Adrenal gland (tissue), 12 donors: ENCODE measurements around the gene PTK6. TPM values are rescaled to one million over a fixed set of nuclear protein-coding genes. Genes with fewer than 3 reads are reported as not detected.

Experiments
- DNase-seq, 7 donors: peaks; one replicate each; pipeline ENCODE4 v3.0.0-alpha.2; 2019 to 2020
- H3K27ac ChIP-seq, 5 donors: fragments of 200-600 bp; sonication (generic) in 4 of 5; 1 replicate in 3 of 5; 2 replicates in 2 of 5; pipeline versions ENCODE4 v1.5.1 to v1.8.0; 2016 to 2020; ENCODE audit warnings: mild to moderate bottlenecking in 1 of 5
- H3K27me3 ChIP-seq: fragments of 200-600 bp; 2 replicates; pipeline ENCODE4 v1.8.0; 2021
- H3K36me3 ChIP-seq, 2 donors: fragments of 200-600 bp; replicated peaks in 1 of 2; 1 replicate in 1 of 2; 2 replicates in 1 of 2; pipeline versions ENCODE4 v1.5.1 to v1.8.0; 2018 to 2022
- H3K4me1 ChIP-seq, 2 donors: fragments of 200-600 bp; replicated peaks in 1 of 2; 1 replicate in 1 of 2; 2 replicates in 1 of 2; pipeline versions ENCODE4 v1.5.1 to v1.8.0; 2018 to 2021
- H3K4me3 ChIP-seq, 4 donors: fragments of 200-600 bp; sonication (generic) in 3 of 4; one replicate each; pipeline ENCODE4 v1.5.1; 2016 to 2018
- H3K9me3 ChIP-seq, 3 donors: fragments of 200-600 bp; sonication (generic) in 1 of 3; replicated peaks in 1 of 3; 1 replicate in 2 of 3; 2 replicates in 1 of 3; pipeline versions ENCODE4 v1.5.1 to v1.8.0; 2016 to 2021
- CTCF ChIP-seq, 6 experiments: fragments of 450-650 bp in 4 of 6; fragments of 200-600 bp in 2 of 6; sonication (generic) in 1 of 6; IDR thresholded peaks; 1 replicate in 5 of 6; 2 replicates in 1 of 6; pipeline versions ENCODE4 v1.5.1 to v1.8.0; 2016 to 2021; ENCODE audit warnings: antibody characterized with exemption in 6 of 6, mild to moderate bottlenecking in 2 of 6, moderate library complexity in 1 of 6
- POLR2A ChIP-seq, 2 donors: fragments of 450-650 bp; IDR thresholded peaks; one replicate each; pipeline ENCODE4 v1.6.1; 2017; ENCODE audit warnings: antibody characterized with exemption in 2 of 2, mild to moderate bottlenecking in 2 of 2, moderate library complexity in 1 of 2
- WGBS, 4 donors: extraction: QIAGEN DNeasy Blood & Tissue Kit in 2 of 4; methylation state at CpG; one replicate each; pipeline versions ENCODE4 v1.1.5 to v1.1.7; 2013 to 2017; 5-methylcytosine and 5-hydroxymethylcytosine counted together
- intact Hi-C, 2 donors: fragments of 100-400 bp; cut with DNase I; formaldehyde crosslinking; loops; one replicate each; pipeline versions ENCODE4 v1.14.1 to v1.15.0; 2022 to 2023
- polyA plus RNA-seq, 3 donors: library from polyadenylated mRNA; stranded (reverse); fragments of 200-250 nt in 2 of 3; fragments of 350-450 nt in 1 of 3; fragmentation: Illumina TruSeq in 1 of 3; extraction: RNeasy Lipid Tissue Mini Kit (QIAGEN cat#74804) in 1 of 3; gene quantifications; one replicate each; pipeline ENCODE4 v1.2.3, GENCODE V29; 2013 to 2014
- total RNA-seq, 9 donors: library from RNA; depleted of rRNA in 4 of 9; stranded (reverse); fragments of >200 nt in 4 of 9; fragments of 120-200 nt in 1 of 9; fragmentation: NEBNext Ultra II Directional in 1 of 9; extraction: Animal tissue kit (Norgen Biotek cat#: 25700) in 1 of 9; gene quantifications; one replicate each; pipeline versions ENCODE4 v1.1.0 to v1.2.4, GENCODE V29; 2013 to 2023
- donor health status: healthy with polysubstance abuse.
- donor health status: Bipolar disorder and iron deficiency.
- donor health status: DM: yes; HTN: yes; CAD: no.
- donor health status: DM: no; HTN: no; CAD: no.
- donor health status: DM: no; HTN: no; CAD: no.
- donor health status: DM: yes; HTN: yes; CAD: no.

PTK6 gene
- total and polyA plus RNA-seq, 12 donors, result 0.19 to 0.72 (median 0.36) TPM; not detected in 5

GRCh38 chr20:63519668-63520503 is 17.3 kb downstream of the PTK6 start:
- 1 to 2% (median 1%) methylated on average over 9 to 72 of the region's 72 CpGs; no CpG with 5 or more reads in 1 of the 4 donors for WGBS, 4 donors
- no peaks in the 10 kb centered on the region for H3K36me3 ChIP-seq
- H3K4me1 ChIP-seq, result peaks cover 0 to 21% of the 10 kb centered on the region in 2 donors
- peak overlapping the region in 2 of 4 donors; percentile 40 to 97 for H3K4me3 ChIP-seq
- peak in 1 of 7 donors; percentile 36 for DNase-seq
- no peaks in the 10 kb centered on the region for H3K9me3 ChIP-seq
- peak overlapping the region in 3 of 5 donors; percentile 65 to 89 (median 87) for H3K27ac ChIP-seq
- TF ChIP-seq POLR2A (IDR thresholded peaks at IDR 0.05), result no peak
- no peak for TF ChIP-seq CTCF (IDR thresholded peaks at IDR 0.05)
- H3K27me3 ChIP-seq, result no peaks in the 10 kb centered on the region
- intact Hi-C loops, result no loop called here

GRCh38 chr20:63518946-63519667 is 18.1 kb downstream of the PTK6 start:
- Histone ChIP-seq H3K4me3 (peak overlapping the region in 1 of 4 donors; percentile 97), H3K9me3 (no peaks in the 10 kb centered on the region), H3K4me1 (peaks cover 0 to 21% of the 10 kb centered on the region in 2 donors), H3K27ac (no peak overlapping the region), H3K36me3 (no peaks in the 10 kb centered on the region), H3K27me3 (no peaks in the 10 kb centered on the region)
- TF ChIP-seq POLR2A (IDR thresholded peaks at IDR 0.05) (no peak), CTCF (IDR thresholded peaks at IDR 0.05) (no peak)
- peak in 1 of 7 donors; percentile 28 for DNase-seq
- 60 to 72% (median 63%) methylated on average over 23 to 32 of the region's 32 CpGs for WGBS, 4 donors
- intact Hi-C loops, result no loop called here

- no peaks in the 10 kb centered on the region for H3K9me3 ChIP-seq
- DNase-seq, result no peak
- no peak overlapping the region for H3K4me3 ChIP-seq
- peaks cover 0 to 21% of the 10 kb centered on the region in 2 donors for H3K4me1 ChIP-seq
- intact Hi-C loops, result no loop called here
- TF ChIP-seq CTCF (IDR thresholded peaks at IDR 0.05), result no peak
- TF ChIP-seq POLR2A (IDR thresholded peaks at IDR 0.05), result no peak
- no peaks in the 10 kb centered on the region for H3K27me3 ChIP-seq
- no peak overlapping the region for H3K27ac ChIP-seq
- 63 to 76% (median 68%) methylated on average over 8 to 20 of the region's 20 CpGs for WGBS, 4 donors
- no peaks in the 10 kb centered on the region for H3K36me3 ChIP-seq
Measured at GRCh38 chr20:63518351-63518861, 18.8 kb downstream of the PTK6 start.
